ENCODE results near the gene COL23A1.

DNA sequence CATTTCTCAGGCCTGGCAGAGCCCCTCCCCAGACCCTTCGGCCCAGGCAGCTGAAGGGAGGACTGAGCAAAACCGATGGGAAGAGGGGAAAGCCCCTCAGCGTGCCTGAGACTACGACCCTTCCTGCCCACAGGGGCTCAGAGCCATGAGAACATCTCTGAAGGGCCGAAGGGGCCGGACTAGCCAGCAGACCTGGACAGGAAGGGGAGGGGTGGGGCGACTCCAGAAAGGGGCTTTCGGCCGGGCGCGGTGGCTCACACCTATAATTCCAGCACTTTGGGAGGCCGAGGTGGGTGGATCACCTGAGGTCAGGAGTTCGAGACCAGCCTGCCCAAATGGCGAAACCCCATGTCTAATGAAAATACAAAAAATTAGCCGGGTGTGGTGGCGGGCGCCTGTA lies 271.8 kb downstream of the COL23A1 start:
- TF ChIP-seq, protein P1, sequence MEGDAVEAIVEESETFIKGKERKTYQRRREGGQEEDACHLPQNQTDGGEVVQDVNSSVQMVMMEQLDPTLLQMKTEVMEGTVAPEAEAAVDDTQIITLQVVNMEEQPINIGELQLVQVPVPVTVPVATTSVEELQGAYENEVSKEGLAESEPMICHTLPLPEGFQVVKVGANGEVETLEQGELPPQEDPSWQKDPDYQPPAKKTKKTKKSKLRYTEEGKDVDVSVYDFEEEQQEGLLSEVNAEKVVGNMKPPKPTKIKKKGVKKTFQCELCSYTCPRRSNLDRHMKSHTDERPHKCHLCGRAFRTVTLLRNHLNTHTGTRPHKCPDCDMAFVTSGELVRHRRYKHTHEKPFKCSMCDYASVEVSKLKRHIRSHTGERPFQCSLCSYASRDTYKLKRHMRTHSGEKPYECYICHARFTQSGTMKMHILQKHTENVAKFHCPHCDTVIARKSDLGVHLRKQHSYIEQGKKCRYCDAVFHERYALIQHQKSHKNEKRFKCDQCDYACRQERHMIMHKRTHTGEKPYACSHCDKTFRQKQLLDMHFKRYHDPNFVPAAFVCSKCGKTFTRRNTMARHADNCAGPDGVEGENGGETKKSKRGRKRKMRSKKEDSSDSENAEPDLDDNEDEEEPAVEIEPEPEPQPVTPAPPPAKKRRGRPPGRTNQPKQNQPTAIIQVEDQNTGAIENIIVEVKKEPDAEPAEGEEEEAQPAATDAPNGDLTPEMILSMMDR (IDR thresholded peaks at IDR 0.05; ENCODE audit: poor library complexity) = no peak
- no peak for TF ChIP-seq EZH2phosphoT487 (IDR thresholded peaks at IDR 0.05; ENCODE audit: low read depth, severe bottlenecking, unreplicated experiment)

Measured in hepatocyte (in vitro differentiated cells).